Panc1 (cell line): ENCODE measurements around the gene ZC3H18. TPM values are rescaled to one million over a fixed set of nuclear protein-coding genes. Genes with fewer than 3 reads are reported as not detected.
A peak's percentile ranks its signal among the peaks of the same experiment; 100 is the strongest.

Source experiments
- ATAC-seq: fragments of 200-7000 bp; cut with Tn5 transposase; 2 replicates; pipeline ENCODE4 v1.9.1; 2020; ENCODE audit warnings: mild to moderate bottlenecking, moderate library complexity
- BruUV-seq: library from RNA; stranded (reverse); fragments of 400-500 nt; replicated peaks from 2 replicates; lab custom pipeline; 2021; lab: Mats Ljungman, UMichigan
- CTCF ChIA-PET: fragments of 300-600 bp; sonication (Branson Sonifier 250); formaldehyde crosslinking; loops from one replicate; lab custom pipeline; 2022; ENCODE audit warnings: antibody characterized with exemption; lab: Charles Lee
- POLR2A ChIA-PET: fragments of 300-600 bp; sonication (Branson Sonifier 250); formaldehyde crosslinking; loops from one replicate; lab custom pipeline; 2022; ENCODE audit warnings: antibody characterized with exemption; lab: Charles Lee
- DNase-seq: peaks from one replicate; pipeline ENCODE4 v3.0.0-alpha.2; 2010; ENCODE audit warnings: low read depth, low spot score
- H3K27ac ChIP-seq: 2 replicates; pipeline ENCODE4 v1.5.1; 2011; ENCODE audit warnings: mild to moderate bottlenecking, low read length, inconsistent platforms
- H3K27me3 ChIP-seq: fragments of 200-500 bp; sonication (Bioruptor generic); 2 replicates; pipeline ENCODE4 v1.6.0; 2014; ENCODE audit warnings: low read length, inconsistent platforms; ENCODE audit not compliant: control insufficient read depth, insufficient read depth
- H3K36me3 ChIP-seq: fragments of 200-500 bp; sonication (Bioruptor generic); 2 replicates; pipeline ENCODE4 v1.5.1; 2014; ENCODE audit warnings: inconsistent platforms, mild to moderate bottlenecking, low read length, moderate library complexity; ENCODE audit not compliant: control insufficient read depth, insufficient read depth
- H3K4me1 ChIP-seq: 2 replicates; pipeline ENCODE4 v1.5.1; 2011; ENCODE audit warnings: inconsistent platforms, mild to moderate bottlenecking, low read length, moderate library complexity; ENCODE audit not compliant: control insufficient read depth, insufficient read depth
- H3K4me3 ChIP-seq, 2 experiments: 2 replicates each; pipeline ENCODE4 v1.5.1; 2011 to 2012; ENCODE audit warnings: low read depth in 2 of 2, low read length in 2 of 2, mild to moderate bottlenecking in 2 of 2, inconsistent platforms in 1 of 2, moderate library complexity in 1 of 2
- H3K9me3 ChIP-seq: fragments of 200-500 bp; sonication (Bioruptor generic); 2 replicates; pipeline ENCODE4 v1.5.1; 2014; ENCODE audit warnings: low read depth, mild to moderate bottlenecking, inconsistent platforms, low read length, moderate library complexity; ENCODE audit not compliant: control insufficient read depth, insufficient read depth
- CTCF ChIP-seq: fragments of 450-650 bp; IDR thresholded peaks from 2 replicates; pipeline ENCODE4 v1.5.1; 2017; ENCODE audit warnings: mild to moderate bottlenecking
- POLR2AphosphoS5 ChIP-seq: IDR thresholded peaks from 2 replicates; pipeline ENCODE4 v1.6.1; 2012; ENCODE audit warnings: mild to moderate bottlenecking, low read depth, low read length, moderate library complexity
- SIN3A ChIP-seq: IDR thresholded peaks from 2 replicates; pipeline ENCODE4 v1.6.1; 2012; ENCODE audit warnings: low read depth, mild to moderate bottlenecking, low read length, moderate library complexity, borderline replicate concordance; ENCODE audit not compliant: insufficient read depth
- TCF7L2 ChIP-seq: IDR thresholded peaks from 2 replicates; pipeline ENCODE4 v1.6.1; 2011; ENCODE audit warnings: mild to moderate bottlenecking, low read depth, low read length, inconsistent platforms
- in situ Hi-C: cut with HindIII; loops from 2 replicates; pipeline ENCODE4 v1.10.0; 2016; ENCODE audit warnings: low sequenced_read_pairs, low pct_unique_long_range_greater_than_20kb
- intact Hi-C: fragments of 100-400 bp; cut with micrococcal nuclease; formaldehyde crosslinking; loops from one replicate; pipeline ENCODE4 v1.10.0; 2022; ENCODE audit not compliant: unreplicated experiment
- total RNA-seq: library from RNA; stranded (reverse); gene quantifications from one replicate; pipeline ENCODE4 v1.2.1, GENCODE V29; 2021; ENCODE audit not compliant: unreplicated experiment
- TF ChIP-seq, protein P1 (sequence below), 2 experiments: IDR thresholded peaks; 2 replicates each; pipeline ENCODE4 v1.6.1; 2011 to 2012; ENCODE audit warnings: low read depth in 2 of 2, control low read depth in 1 of 2, low read length in 1 of 2, mild to moderate bottlenecking in 1 of 2, moderate library complexity in 1 of 2; ENCODE audit not compliant: insufficient read depth in 1 of 2

ZC3H18 gene
- total RNA-seq, 1 experiment from 2014 or later: 45.9 TPM

DNA sequence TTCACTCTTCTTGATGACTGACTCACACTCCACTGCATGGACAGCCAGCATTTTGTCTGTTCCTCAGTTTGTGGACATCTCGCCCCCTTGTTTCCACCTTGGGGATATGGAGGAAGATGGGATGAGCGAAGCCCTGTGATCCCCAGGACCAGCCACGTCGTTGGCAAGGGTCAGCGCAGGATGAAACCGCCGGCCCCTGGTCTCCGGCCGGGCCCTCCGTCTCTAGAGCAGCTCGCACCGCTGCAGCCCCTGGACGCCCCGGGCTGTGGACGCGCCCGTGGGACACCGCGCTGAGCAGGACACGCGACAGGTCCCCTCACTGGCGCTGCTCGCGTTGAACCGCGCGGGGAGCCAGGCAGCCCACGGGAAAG, 604 bp upstream of the ZC3H18 start:
- ChIA-PET CTCF (no interaction called here), POLR2A (interaction anchor here (0.6 to 1.1 kb wide), 4 partner anchors 8 to 555 kb away, joined by 3 to 13 read pairs (median 5); no protein-coding TSS in a partner anchor)
- Histone ChIP-seq H3K4me3 (peak overlapping the region; percentile 71 to 86), H3K4me1 (peaks cover 10% of the 10 kb centered on the region), H3K9me3 (no peaks in the 10 kb centered on the region), H3K27me3 (no peaks in the 10 kb centered on the region), H3K27ac (peak overlapping the region; percentile 89), H3K36me3 (peaks cover 8% of the 10 kb centered on the region)
- no peak for TF ChIP-seq SIN3A
- no peak for TF ChIP-seq TCF7L2
- TF ChIP-seq, protein P1, sequence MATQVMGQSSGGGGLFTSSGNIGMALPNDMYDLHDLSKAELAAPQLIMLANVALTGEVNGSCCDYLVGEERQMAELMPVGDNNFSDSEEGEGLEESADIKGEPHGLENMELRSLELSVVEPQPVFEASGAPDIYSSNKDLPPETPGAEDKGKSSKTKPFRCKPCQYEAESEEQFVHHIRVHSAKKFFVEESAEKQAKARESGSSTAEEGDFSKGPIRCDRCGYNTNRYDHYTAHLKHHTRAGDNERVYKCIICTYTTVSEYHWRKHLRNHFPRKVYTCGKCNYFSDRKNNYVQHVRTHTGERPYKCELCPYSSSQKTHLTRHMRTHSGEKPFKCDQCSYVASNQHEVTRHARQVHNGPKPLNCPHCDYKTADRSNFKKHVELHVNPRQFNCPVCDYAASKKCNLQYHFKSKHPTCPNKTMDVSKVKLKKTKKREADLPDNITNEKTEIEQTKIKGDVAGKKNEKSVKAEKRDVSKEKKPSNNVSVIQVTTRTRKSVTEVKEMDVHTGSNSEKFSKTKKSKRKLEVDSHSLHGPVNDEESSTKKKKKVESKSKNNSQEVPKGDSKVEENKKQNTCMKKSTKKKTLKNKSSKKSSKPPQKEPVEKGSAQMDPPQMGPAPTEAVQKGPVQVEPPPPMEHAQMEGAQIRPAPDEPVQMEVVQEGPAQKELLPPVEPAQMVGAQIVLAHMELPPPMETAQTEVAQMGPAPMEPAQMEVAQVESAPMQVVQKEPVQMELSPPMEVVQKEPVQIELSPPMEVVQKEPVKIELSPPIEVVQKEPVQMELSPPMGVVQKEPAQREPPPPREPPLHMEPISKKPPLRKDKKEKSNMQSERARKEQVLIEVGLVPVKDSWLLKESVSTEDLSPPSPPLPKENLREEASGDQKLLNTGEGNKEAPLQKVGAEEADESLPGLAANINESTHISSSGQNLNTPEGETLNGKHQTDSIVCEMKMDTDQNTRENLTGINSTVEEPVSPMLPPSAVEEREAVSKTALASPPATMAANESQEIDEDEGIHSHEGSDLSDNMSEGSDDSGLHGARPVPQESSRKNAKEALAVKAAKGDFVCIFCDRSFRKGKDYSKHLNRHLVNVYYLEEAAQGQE (IDR thresholded peaks at IDR 0.05; ENCODE audit: insufficient read depth in 1 of 2, low read depth in 2 of 2, low read length in 1 of 2): no peak
- no peak for TF ChIP-seq CTCF
- TF ChIP-seq POLR2AphosphoS5: no peak
- in situ Hi-C loops: no loop called here
- DNase-seq (no peak), ATAC-seq (peak; percentile 42)
- TSS peak; percentile 90 for BruUV-seq
- intact Hi-C loops: no loop called here

DNA sequence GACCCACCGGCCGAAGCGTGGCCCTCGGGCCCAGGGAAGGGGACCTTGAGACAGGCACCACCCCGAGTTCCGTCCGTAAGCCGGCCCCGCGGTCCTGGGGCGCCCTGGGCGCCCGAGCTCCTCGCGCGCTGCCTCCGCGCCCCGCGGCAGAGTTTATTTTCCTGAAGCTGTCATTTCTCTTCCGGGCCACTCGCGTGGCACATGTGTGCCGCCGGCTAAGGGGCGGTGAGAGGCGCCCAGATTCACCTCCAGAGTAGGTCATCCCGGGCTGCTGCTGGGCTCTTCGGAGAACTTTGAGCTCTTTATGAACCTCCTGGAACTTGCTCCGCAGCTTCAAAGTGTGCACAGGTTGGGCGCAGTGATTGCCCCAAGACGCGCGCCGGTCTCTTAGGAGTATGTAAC, 489 bp downstream of the ZC3H18 start:
- H3K27ac ChIP-seq: peak overlapping the region; percentile 36
- no peak for DNase-seq

More for the DNA sequence above, 489 bp downstream of the ZC3H18 start:
- H3K9me3 ChIP-seq: no peaks in the 10 kb centered on the region
- CTCF ChIA-PET: no interaction called here
- H3K27me3 ChIP-seq: no peaks in the 10 kb centered on the region
- peaks cover 10% of the 10 kb centered on the region for H3K4me1 ChIP-seq
- no peak for TF ChIP-seq POLR2AphosphoS5
- TF ChIP-seq TCF7L2: no peak
- TF ChIP-seq, protein P1 (IDR thresholded peaks at IDR 0.05; ENCODE audit: insufficient read depth in 1 of 2, low read depth in 2 of 2, low read length in 1 of 2): no peak
- TF ChIP-seq CTCF: no peak
- TF ChIP-seq SIN3A: no peak
- in situ Hi-C loops: no loop called here
- H3K4me3 ChIP-seq: peak overlapping the region; percentile 82 to 86
- POLR2A ChIA-PET: interaction anchor here (1.1 kb wide), 2 partner anchors 10 to 35 kb away, joined by 4 to 13 read pairs; no protein-coding TSS in a partner anchor
- intact Hi-C loops: no loop called here
- no TSS peak for BruUV-seq
- peak; percentile 62 for ATAC-seq
- peaks cover 8% of the 10 kb centered on the region for H3K36me3 ChIP-seq
